ENCODE data around the gene SH3GL2.

The SH3GL2 gene

GRCh38 chr9:17588395-17588794, 9.5 kb downstream of the SH3GL2 start:
- Histone ChIP-seq H3K9ac (ENCODE audit: low read depth, low read length) (no peak overlapping the region), H3K36me3 (ENCODE audit: insufficient read depth, low read length) (no peaks in the 10 kb centered on the region), H3K4me1 (ENCODE audit: insufficient read depth, low read length) (no peaks in the 10 kb centered on the region), H3K9me3 (ENCODE audit: control insufficient read depth, insufficient read depth, low read length) (no peaks in the 10 kb centered on the region)

- H3K9ac ChIP-seq (ENCODE audit: low read depth, low read length): no peak overlapping the region
- no peaks in the 10 kb centered on the region for H3K9me3 ChIP-seq (ENCODE audit: control insufficient read depth, insufficient read depth, low read length)
- H3K4me1 ChIP-seq (ENCODE audit: insufficient read depth, low read length): no peaks in the 10 kb centered on the region
- no peaks in the 10 kb centered on the region for H3K36me3 ChIP-seq (ENCODE audit: insufficient read depth, low read length)
Observed at GRCh38 chr9:17588941-17589340, 10.1 kb downstream of the SH3GL2 start.

DNA sequence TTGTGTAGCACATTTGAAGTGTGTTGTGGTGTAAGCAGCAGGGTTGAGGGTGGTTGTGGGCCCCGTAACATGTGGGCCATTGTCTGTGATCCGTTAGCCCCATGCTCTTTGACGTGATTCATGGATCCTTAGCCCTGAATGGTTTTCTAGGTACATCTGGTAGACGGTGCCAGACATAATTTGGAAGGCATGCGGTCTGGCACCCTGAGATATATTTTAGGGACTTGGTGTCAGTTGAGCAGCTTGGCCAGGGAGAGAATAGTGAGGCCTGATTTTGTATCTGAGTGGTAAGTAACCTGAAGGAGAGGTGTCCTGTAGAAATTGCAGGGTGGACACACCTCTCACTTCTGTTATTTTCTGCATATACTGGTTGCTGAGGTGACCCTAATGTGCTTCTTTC, 10.9 kb downstream of the SH3GL2 start:
- Histone ChIP-seq H3K4me1 (ENCODE audit: insufficient read depth, low read length) (no peaks in the 10 kb centered on the region), H3K9me3 (ENCODE audit: control insufficient read depth, insufficient read depth, low read length) (no peaks in the 10 kb centered on the region), H3K9ac (ENCODE audit: low read depth, low read length) (no peak overlapping the region), H3K36me3 (ENCODE audit: insufficient read depth, low read length) (no peaks in the 10 kb centered on the region)

- Histone ChIP-seq H3K9me3 (ENCODE audit: control insufficient read depth, insufficient read depth, low read length) (no peaks in the 10 kb centered on the region), H3K4me1 (ENCODE audit: insufficient read depth, low read length) (no peaks in the 10 kb centered on the region), H3K36me3 (ENCODE audit: insufficient read depth, low read length) (no peaks in the 10 kb centered on the region), H3K9ac (ENCODE audit: low read depth, low read length) (no peak overlapping the region)
Observed at GRCh38 chr9:17594961-17595360, 16.1 kb downstream of the SH3GL2 start.

- H3K4me1 ChIP-seq (ENCODE audit: insufficient read depth, low read length): no peaks in the 10 kb centered on the region
- H3K9ac ChIP-seq (ENCODE audit: low read depth, low read length): no peak overlapping the region
Observed at GRCh38 chr9:17597977-17598376, 19.1 kb downstream of the SH3GL2 start.

DNA sequence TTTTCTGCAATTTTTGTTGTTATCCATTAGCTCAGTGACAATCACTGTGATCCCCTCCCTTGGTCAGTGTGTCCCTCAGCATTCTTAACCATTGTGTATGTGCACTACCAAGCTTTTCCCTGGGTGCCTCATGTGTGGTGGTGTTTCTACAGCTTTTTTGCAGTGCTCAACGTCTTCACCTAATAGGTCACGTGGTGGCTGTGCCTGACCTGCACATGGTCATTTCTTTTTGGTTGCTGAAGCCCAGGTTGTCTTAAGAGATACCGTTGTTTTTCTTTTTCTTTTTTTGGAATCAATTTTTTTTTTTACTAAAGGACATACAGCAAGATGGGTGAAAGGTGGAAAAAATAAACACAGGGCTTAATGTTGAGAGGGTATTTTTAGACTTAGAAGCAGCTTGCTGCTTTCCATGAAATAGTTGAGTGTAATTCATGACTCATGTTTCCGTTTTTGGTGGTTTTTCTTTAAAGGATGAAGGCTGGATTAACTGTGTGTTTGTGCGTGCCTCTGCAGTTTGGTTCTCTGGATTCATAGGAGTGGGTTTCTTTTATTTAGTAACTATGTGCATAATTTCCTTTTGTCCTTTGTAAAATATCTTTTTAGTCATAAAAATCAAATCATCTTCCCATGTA, 22.2 kb downstream of the SH3GL2 start:
- Histone ChIP-seq H3K4me1 (ENCODE audit: insufficient read depth, low read length) (no peaks in the 10 kb centered on the region), H3K9ac (ENCODE audit: low read depth, low read length) (no peak overlapping the region), H3K36me3 (ENCODE audit: insufficient read depth, low read length) (no peaks in the 10 kb centered on the region), H3K9me3 (ENCODE audit: control insufficient read depth, insufficient read depth, low read length) (no peaks in the 10 kb centered on the region)

More at GRCh38 chr9:17597977-17598376, 19.1 kb downstream of the SH3GL2 start:
- Histone ChIP-seq H3K36me3 (ENCODE audit: insufficient read depth, low read length) (no peaks in the 10 kb centered on the region), H3K9me3 (ENCODE audit: control insufficient read depth, insufficient read depth, low read length) (no peaks in the 10 kb centered on the region)

DNA sequence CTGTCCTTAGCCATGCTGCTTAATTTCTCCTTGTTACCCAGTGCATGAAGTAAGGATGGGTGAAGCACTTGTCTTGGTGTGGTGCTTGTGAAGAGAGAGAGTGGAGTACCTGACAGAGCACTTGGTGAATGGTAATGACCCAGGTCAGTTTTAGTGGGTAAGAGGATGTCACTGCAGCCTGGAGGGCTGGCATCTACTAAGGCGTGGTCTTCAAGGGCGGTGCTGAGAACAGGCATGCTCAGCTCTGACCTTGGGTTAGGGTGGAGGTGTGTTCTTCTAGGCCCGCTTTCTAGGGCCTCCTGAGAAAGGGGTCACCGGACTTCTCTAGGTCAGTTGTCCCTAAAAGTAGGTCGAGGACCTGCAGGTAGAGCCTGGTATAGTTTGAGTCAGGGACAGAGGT, 25.7 kb downstream of the SH3GL2 start:
- H3K36me3 ChIP-seq (ENCODE audit: insufficient read depth, low read length): no peaks in the 10 kb centered on the region
- H3K9ac ChIP-seq (ENCODE audit: low read depth, low read length): no peak overlapping the region
- H3K4me1 ChIP-seq (ENCODE audit: insufficient read depth, low read length): no peaks in the 10 kb centered on the region
- H3K9me3 ChIP-seq (ENCODE audit: control insufficient read depth, insufficient read depth, low read length): no peaks in the 10 kb centered on the region

- H3K9ac ChIP-seq (ENCODE audit: low read depth, low read length): no peak overlapping the region
- H3K9me3 ChIP-seq (ENCODE audit: control insufficient read depth, insufficient read depth, low read length): no peaks in the 10 kb centered on the region
- H3K4me1 ChIP-seq (ENCODE audit: insufficient read depth, low read length): peaks cover 9% of the 10 kb centered on the region; the same call in 1 of the 2 replicates
- no peaks in the 10 kb centered on the region for H3K36me3 ChIP-seq (ENCODE audit: insufficient read depth, low read length)
Observed at GRCh38 chr9:17609312-17610005, 30.6 kb downstream of the SH3GL2 start.

DNA sequence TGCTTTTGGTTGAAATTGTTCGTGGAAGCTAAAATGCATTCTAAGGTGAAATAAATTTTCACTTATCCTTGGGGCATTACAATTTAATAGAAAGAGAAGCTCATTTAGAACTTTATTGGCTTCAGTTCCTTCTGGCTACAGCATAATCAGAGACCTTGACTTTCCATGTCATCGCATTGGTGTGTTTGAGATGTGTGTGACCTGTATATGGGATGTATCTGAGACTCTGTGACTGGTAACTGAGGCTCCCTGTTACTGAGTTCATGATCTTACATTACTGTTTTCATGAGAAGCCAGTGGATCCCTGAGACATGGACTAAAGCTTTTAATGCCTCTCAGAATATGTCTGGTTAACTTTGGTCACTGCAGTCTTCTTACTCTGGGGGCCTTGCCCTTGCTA, 32.5 kb downstream of the SH3GL2 start:
- no peaks in the 10 kb centered on the region for H3K9me3 ChIP-seq (ENCODE audit: control insufficient read depth, insufficient read depth, low read length)
- H3K9ac ChIP-seq (ENCODE audit: low read depth, low read length): no peak overlapping the region
- H3K4me1 ChIP-seq (ENCODE audit: insufficient read depth, low read length): peaks cover 9% of the 10 kb centered on the region; the same call in 1 of the 2 replicates
- no peaks in the 10 kb centered on the region for H3K36me3 ChIP-seq (ENCODE audit: insufficient read depth, low read length)

- H3K9ac ChIP-seq (ENCODE audit: low read depth, low read length): no peak overlapping the region
- no peaks in the 10 kb centered on the region for H3K9me3 ChIP-seq (ENCODE audit: control insufficient read depth, insufficient read depth, low read length)
- H3K36me3 ChIP-seq (ENCODE audit: insufficient read depth, low read length): no peaks in the 10 kb centered on the region
- H3K4me1 ChIP-seq (ENCODE audit: insufficient read depth, low read length): peaks cover 9% of the 10 kb centered on the region; the same call in 1 of the 2 replicates
Observed at GRCh38 chr9:17611917-17612316, 33.1 kb downstream of the SH3GL2 start.

DNA sequence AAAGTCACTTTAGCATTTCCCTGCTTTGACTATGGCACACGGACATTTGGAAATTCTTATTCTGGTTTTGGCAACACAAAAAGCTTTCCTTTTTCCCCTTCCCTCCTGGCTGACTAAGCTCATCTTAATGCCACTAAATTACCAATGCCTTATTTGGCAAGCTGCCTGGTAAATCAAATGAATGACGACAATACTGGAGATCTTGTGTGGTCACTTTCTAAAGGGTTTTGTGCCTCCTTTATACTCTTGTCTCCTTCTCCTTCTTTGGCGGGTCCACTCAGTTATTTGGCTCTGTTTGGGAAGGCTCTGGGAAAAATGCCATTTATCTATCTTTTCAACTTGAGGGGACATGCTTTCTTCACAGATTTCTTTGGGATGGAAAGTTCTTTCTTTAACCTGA, 34.9 kb downstream of the SH3GL2 start:
- H3K9me3 ChIP-seq (ENCODE audit: control insufficient read depth, insufficient read depth, low read length): no peaks in the 10 kb centered on the region
- H3K36me3 ChIP-seq (ENCODE audit: insufficient read depth, low read length): no peaks in the 10 kb centered on the region
- H3K4me1 ChIP-seq (ENCODE audit: insufficient read depth, low read length): peaks cover 9% of the 10 kb centered on the region; the same call in 1 of the 2 replicates
- H3K9ac ChIP-seq (ENCODE audit: low read depth, low read length): no peak overlapping the region

GRCh38 chr9:17614250-17614649, 35.4 kb downstream of the SH3GL2 start:
- H3K36me3 ChIP-seq (ENCODE audit: insufficient read depth, low read length): no peaks in the 10 kb centered on the region
- no peak overlapping the region for H3K9ac ChIP-seq (ENCODE audit: low read depth, low read length)
- H3K4me1 ChIP-seq (ENCODE audit: insufficient read depth, low read length): peaks cover 9% of the 10 kb centered on the region; the same call in 1 of the 2 replicates
- no peaks in the 10 kb centered on the region for H3K9me3 ChIP-seq (ENCODE audit: control insufficient read depth, insufficient read depth, low read length)

GRCh38 chr9:17614903-17615302, 36.0 kb downstream of the SH3GL2 start:
- Histone ChIP-seq H3K9me3 (ENCODE audit: control insufficient read depth, insufficient read depth, low read length) (no peaks in the 10 kb centered on the region), H3K4me1 (ENCODE audit: insufficient read depth, low read length) (peaks cover 9% of the 10 kb centered on the region; the same call in 1 of the 2 replicates), H3K9ac (ENCODE audit: low read depth, low read length) (no peak overlapping the region), H3K36me3 (ENCODE audit: insufficient read depth, low read length) (no peaks in the 10 kb centered on the region)

DNA sequence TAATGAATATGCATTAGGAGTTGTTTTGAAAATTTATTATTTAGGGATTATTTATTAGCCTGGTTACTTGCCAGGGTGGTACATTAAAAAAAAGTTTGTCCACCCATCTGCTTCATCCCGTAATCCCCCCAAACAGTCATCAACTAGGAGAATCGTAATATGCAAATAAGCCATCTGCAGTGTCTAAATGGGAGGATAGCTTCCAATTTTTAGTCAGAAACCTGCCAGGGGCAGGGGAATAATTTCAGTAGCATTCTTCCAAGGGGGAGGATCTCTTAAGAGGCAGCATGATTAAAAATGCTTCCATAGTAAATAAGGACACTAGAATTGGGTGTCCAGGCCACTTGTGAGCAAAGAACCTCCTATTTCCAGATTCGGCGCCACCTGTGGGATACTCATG, 43.3 kb downstream of the SH3GL2 start:
- H3K9ac ChIP-seq (ENCODE audit: low read depth, low read length): no peak overlapping the region
- H3K4me1 ChIP-seq (ENCODE audit: insufficient read depth, low read length): no peaks in the 10 kb centered on the region
- no peaks in the 10 kb centered on the region for H3K9me3 ChIP-seq (ENCODE audit: control insufficient read depth, insufficient read depth, low read length)
- H3K36me3 ChIP-seq (ENCODE audit: insufficient read depth, low read length): no peaks in the 10 kb centered on the region

GRCh38 chr9:17622749-17623148, 43.9 kb downstream of the SH3GL2 start:
- Histone ChIP-seq H3K9ac (ENCODE audit: low read depth, low read length) (no peak overlapping the region), H3K4me1 (ENCODE audit: insufficient read depth, low read length) (no peaks in the 10 kb centered on the region), H3K9me3 (ENCODE audit: control insufficient read depth, insufficient read depth, low read length) (no peaks in the 10 kb centered on the region), H3K36me3 (ENCODE audit: insufficient read depth, low read length) (no peaks in the 10 kb centered on the region)

Measured in ES-I3 (cell line).